ENCODE data around the gene ZC3H6. TPM values are rescaled to one million over a fixed set of nuclear protein-coding genes. Genes with fewer than 3 reads are reported as not detected.

The ZC3H6 gene
- total RNA-seq, 4 donors from 2014 or later, result 2.8 to 13.0 (median 8.5) TPM

DNA sequence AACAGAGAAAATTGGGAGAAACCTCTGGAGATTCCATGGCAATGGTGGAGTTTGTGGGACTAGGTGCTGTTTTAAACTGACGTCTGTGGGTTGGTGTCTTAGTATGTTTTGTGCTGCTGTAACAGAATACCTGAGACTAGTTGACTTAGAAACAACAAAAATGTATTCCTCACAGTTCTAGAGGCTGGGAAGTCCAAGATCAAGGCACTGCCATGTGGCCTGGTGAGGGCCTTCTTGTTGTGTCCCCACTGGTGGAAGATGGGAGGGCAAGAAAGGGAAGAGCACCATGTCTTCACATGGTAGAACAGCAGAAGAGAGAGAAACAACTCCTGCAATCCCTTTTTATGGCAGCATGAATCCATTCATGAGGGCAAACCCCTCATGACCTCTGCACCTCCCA, 6.8 kb upstream of the ZC3H6 start:
- in situ Hi-C loops (cut with MboI; ENCODE audit: low pct_ligation_motif_present in 1 of 4, low pct_unique_long_range_greater_than_20kb in 1 of 4, low sequenced_read_pairs in 3 of 4) (loop anchor here in 2 of 4 donors (25.0 kb wide), 2 partner anchors 169 to 319 kb away; partner anchors contain the start of genes CHCHD5 (in 1 of the 2) and RGPD8 (in 1 of the 2)), intact Hi-C loops (cut with DNase I; ENCODE audit: low total_unique reads) (no loop called here)
- Histone ChIP-seq H3K27me3 (no peaks in the 10 kb centered on the region), H3K4me1 (no peaks in the 10 kb centered on the region), H3K36me3 (no peaks in the 10 kb centered on the region), H3K4me3 (no peak overlapping the region), H3K9me3 (no peaks in the 10 kb centered on the region), H3K27ac (no peak overlapping the region)
- DNase-seq, result no peak
- 92 to 100% methylated on average over 1 of the region's 1 CpG for WGBS, 2 donors (ENCODE audit: low coverage in 1 of 2)
- TF ChIP-seq, protein P1, sequence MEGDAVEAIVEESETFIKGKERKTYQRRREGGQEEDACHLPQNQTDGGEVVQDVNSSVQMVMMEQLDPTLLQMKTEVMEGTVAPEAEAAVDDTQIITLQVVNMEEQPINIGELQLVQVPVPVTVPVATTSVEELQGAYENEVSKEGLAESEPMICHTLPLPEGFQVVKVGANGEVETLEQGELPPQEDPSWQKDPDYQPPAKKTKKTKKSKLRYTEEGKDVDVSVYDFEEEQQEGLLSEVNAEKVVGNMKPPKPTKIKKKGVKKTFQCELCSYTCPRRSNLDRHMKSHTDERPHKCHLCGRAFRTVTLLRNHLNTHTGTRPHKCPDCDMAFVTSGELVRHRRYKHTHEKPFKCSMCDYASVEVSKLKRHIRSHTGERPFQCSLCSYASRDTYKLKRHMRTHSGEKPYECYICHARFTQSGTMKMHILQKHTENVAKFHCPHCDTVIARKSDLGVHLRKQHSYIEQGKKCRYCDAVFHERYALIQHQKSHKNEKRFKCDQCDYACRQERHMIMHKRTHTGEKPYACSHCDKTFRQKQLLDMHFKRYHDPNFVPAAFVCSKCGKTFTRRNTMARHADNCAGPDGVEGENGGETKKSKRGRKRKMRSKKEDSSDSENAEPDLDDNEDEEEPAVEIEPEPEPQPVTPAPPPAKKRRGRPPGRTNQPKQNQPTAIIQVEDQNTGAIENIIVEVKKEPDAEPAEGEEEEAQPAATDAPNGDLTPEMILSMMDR (IDR thresholded peaks at IDR 0.05), result no peak
- no peak for TF ChIP-seq POLR2A (IDR thresholded peaks at IDR 0.05)

DNA sequence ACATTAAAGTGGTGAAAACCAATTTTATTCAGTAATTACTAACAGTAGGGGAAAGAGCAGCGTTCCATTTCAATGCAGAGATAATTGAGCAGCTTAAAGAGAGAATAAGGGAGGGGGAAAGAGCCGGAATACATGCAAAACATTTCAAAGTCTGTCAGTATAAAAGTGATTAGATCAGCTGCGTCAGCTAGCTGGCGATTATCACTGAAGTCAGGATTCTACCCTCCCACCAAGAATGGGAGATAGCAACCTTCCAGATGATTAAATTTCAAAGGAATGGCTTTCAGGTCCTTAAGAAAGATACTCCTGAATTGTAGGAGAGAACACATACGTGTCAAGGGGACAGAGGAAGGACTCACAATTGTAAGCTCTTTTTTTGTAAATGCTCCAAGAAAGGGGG, 2.7 kb upstream of the ZC3H6 start:
- H3K27me3 ChIP-seq, result no peaks in the 10 kb centered on the region
- intact Hi-C loops (cut with DNase I; ENCODE audit: low total_unique reads), result loop anchor here (10.0 kb wide), 1 partner anchor 218 kb away; the partner anchor contains the start of gene TMEM87B

DNA sequence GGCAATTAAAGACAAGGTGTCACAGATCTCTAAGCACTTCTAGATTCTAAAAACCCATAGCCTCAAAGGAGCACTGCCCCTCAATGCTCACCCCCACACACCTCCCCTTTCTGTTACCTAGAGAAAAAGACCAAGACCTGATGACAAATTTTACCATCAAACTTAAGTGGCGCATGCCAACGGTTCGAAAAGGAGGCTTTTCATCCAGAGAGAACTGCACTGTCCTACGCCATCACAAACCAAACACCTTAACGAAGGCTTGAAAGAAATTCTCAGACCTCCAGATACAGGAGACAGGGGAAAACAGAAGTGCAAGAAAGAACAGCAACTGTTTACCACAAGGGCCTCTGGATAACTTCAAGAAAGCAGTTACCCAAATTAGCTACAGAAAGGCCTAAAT, 2.0 kb upstream of the ZC3H6 start:
- WGBS, 2 donors (ENCODE audit: low coverage in 1 of 2), result 84 to 94% methylated on average over 3 to 5 of the region's 5 CpGs
- TF ChIP-seq, protein P1 (IDR thresholded peaks at IDR 0.05), result no peak
- TF ChIP-seq EP300 (IDR thresholded peaks at IDR 0.05; ENCODE audit: low read depth) (no peak), POLR2AphosphoS5 (IDR thresholded peaks at IDR 0.05) (no peak), POLR2A (IDR thresholded peaks at IDR 0.05) (no peak)
- no peak overlapping the region for H3K4me3 ChIP-seq
- H3K4me1 ChIP-seq, result peaks cover 3 to 14% (median 9%) of the 10 kb centered on the region in 4 donors
- DNase-seq, result no peak
- no peak overlapping the region for H3K27ac ChIP-seq
- in situ Hi-C loops (cut with MboI; ENCODE audit: low pct_ligation_motif_present in 1 of 4, low pct_unique_long_range_greater_than_20kb in 1 of 4, low sequenced_read_pairs in 3 of 4) (loop anchor here in 2 of 4 donors (25.0 kb wide), 2 partner anchors 164 to 314 kb away; partner anchors contain the start of genes CHCHD5 (in 1 of the 2) and RGPD8 (in 1 of the 2)), intact Hi-C loops (cut with DNase I; ENCODE audit: low total_unique reads) (loop anchor here (10.0 kb wide), 1 partner anchor 219 kb away; the partner anchor contains the start of gene TMEM87B)
- H3K27me3 ChIP-seq, result no peaks in the 10 kb centered on the region
- H3K9me3 ChIP-seq, result no peaks in the 10 kb centered on the region
- no peaks in the 10 kb centered on the region for H3K36me3 ChIP-seq

More for the DNA sequence above, 2.7 kb upstream of the ZC3H6 start:
- TF ChIP-seq, protein P1 (IDR thresholded peaks at IDR 0.05), result no peak
- TF ChIP-seq POLR2A (IDR thresholded peaks at IDR 0.05) (no peak), EP300 (IDR thresholded peaks at IDR 0.05; ENCODE audit: low read depth) (no peak), POLR2AphosphoS5 (IDR thresholded peaks at IDR 0.05) (no peak)
- Histone ChIP-seq H3K4me1 (peaks cover 3 to 13% (median 9%) of the 10 kb centered on the region in 4 donors), H3K9me3 (no peaks in the 10 kb centered on the region), H3K4me3 (no peak overlapping the region), H3K36me3 (no peaks in the 10 kb centered on the region), H3K27ac (no peak overlapping the region)
- in situ Hi-C loops (cut with MboI; ENCODE audit: low pct_ligation_motif_present in 1 of 4, low pct_unique_long_range_greater_than_20kb in 1 of 4, low sequenced_read_pairs in 3 of 4), result loop anchor here in 2 of 4 donors (25.0 kb wide), 2 partner anchors 165 to 315 kb away; partner anchors contain the start of genes CHCHD5 (in 1 of the 2) and RGPD8 (in 1 of the 2)
- DNase-seq, result no peak
- 81 to 89% methylated on average over 5 of the region's 5 CpGs for WGBS, 2 donors (ENCODE audit: low coverage in 1 of 2)

DNA sequence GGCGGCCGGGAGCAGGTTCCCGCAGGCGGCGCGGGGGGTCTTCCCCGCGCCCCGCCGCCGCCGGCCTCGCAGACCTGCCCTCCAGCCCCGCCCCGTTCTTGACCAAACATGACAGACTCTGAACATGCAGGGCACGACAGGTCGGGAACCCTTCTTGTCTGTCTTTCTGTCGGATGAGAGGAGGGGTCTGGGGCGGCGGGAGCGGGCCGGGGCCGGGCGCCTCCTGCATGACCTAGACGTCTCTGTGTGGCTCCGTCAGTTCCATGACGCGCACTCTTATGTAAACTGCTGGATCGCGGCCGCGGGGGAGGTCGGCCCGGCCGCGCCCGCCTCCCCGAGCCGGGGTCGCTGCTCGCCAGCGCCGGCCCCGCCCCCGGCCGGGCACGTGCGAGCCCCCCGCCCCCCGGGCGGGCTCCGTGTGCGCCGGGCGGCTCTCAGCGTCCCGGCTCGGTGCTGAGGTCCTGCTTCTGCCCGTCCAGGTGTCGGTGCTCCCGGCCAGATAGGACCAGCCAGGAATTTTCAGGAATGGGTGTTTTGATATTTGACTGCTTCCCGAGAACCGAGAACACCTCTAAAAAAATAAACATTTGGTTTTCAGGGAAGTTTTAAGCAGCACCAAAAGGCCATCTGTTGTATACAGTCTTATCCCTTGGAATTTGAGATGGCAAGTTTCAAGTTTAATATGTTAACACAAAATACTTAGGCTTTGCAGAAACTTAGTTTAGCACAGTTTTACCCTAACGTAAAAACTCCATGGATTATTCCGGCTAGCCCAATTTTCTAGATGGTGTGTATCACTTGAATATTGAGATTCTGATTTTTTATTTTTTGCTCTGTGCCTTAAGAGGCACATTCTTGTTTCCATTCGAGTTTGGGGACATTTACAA, 733 bp downstream of the ZC3H6 start:
- Histone ChIP-seq H3K36me3 (no peaks in the 10 kb centered on the region), H3K27ac (peak overlapping the region; percentile 99 to 100 (median 100)), H3K4me3 (peak overlapping the region; percentile 70 to 100 (median 92)), H3K9me3 (no peaks in the 10 kb centered on the region), H3K27me3 (no peaks in the 10 kb centered on the region), H3K4me1 (peaks cover 5 to 19% (median 11%) of the 10 kb centered on the region in 4 donors)
- in situ Hi-C loops (cut with MboI; ENCODE audit: low pct_ligation_motif_present in 1 of 4, low pct_unique_long_range_greater_than_20kb in 1 of 4, low sequenced_read_pairs in 3 of 4), result no loop called here
- TF ChIP-seq POLR2A (IDR thresholded peaks at IDR 0.05), result peak; percentile 69
- TF ChIP-seq EP300 (IDR thresholded peaks at IDR 0.05; ENCODE audit: low read depth), result no peak
- TF ChIP-seq, protein P1 (IDR thresholded peaks at IDR 0.05), result no peak
- TF ChIP-seq POLR2AphosphoS5 (IDR thresholded peaks at IDR 0.05), result peak; percentile 61 to 79 (median 66)
- DNase-seq, result peak; percentile 87
- intact Hi-C loops (cut with DNase I; ENCODE audit: low total_unique reads), result loop anchor here (10.0 kb wide), 1 partner anchor 221 kb away; the partner anchor contains the start of gene TMEM87B
- 0 to 1% methylated on average over 3 to 26 of the region's 66 CpGs for WGBS, 2 donors (ENCODE audit: low coverage in 1 of 2)
